GM21825 (cell line): ENCODE measurements around the gene DTNBP1.

ENCODE experiments used
- ATAC-seq: cut with Tn5 transposase; IDR thresholded peaks from one replicate; pipeline ENCODE4 v1.9.1; 2021; ENCODE audit warnings: mild to moderate bottlenecking, moderate library complexity; ENCODE audit not compliant: unreplicated experiment

The DTNBP1 gene

DNA sequence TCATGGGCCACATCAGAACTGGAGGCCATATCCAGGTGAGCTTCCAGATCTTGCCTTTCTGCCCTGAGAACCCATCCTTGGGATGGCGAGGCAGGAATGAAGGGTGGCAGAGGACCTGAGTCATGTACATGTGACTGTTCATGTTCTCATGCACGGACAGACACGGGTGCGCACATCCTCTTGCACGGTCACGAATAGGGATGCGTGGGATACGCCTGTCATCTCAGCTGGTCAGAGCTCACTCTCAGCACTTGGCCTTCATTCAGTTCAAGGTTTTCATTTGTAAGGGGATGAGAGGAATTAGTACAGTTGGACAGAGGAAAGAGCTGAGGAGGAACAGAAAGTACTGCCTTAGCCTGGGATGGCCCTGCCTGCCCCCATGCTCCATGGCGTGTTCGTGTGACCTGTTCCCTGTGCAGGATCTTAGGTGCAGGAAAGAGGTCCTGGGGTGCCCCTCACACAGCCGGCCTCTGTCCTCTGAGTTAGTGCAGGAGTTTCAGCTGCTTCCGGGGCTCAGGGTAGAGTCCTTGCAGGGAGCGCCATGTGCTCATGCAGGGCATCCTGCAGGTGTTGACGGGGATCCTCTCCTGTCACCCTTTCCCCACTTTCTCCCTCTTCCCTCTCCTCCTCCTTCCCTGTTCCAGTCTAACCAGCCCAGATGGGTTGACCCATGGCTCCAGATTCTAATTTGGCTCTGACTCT, 173.4 kb downstream of the DTNBP1 start:
- ATAC-seq = no peak

DNA sequence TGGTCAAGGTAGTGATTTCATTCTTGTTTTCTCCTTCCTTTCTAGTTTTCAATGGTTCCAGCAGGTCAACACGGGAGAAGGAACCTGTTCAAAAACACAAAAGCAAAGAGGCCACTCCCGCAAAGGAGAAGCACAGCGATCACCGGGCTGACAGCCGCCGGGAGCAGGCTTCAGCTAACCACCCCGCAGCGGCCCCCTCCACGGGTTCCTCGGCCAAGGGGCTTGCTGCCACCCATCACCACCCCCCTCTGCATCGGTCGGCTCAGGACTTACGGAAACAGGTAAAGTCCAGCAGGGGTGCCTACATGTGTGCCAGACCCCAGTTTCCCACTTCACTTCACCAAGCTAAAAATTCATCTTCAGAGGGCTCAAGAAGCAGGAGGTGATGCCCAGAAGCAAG, 175.6 kb downstream of the DTNBP1 start:
- no peak for ATAC-seq

DNA sequence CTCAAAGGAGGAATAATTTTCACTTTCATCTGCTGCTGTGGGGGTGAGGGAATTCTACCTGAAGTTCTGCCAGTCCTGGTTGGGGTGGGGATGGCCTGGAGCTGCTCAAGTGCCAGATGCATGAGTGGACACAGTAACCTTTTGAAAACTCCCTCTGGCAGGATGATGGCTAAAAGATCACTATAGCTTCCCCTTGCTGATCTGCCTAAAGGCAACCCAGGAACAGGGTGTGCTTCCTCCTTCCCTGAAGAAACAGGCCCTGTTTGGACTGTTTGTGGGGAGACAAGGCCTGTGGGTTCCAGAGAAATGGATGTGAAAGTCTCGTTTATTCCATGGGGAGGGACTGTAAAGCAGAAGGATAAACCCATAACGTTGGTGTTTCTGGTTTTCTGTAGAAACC, 176.9 kb downstream of the DTNBP1 start:
- ATAC-seq = no peak

DNA sequence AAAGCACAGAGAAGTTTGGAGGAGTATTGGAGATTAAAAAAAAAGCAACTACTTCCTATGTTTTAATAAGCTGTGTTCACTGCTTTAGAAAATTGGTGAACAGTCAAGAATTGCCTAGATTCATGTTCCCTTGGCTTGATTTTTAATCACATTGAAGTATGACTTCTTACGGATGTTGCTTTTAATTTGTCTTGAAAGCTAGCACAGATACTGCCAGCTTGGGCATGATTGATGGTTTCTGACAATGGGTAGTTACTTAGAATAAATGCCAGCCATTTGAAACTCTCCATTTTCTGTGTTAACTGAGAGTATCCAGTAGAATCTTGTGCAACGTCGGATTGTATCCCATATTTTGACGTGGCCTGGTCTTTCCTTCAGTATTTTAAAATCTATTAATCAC, 178.0 kb downstream of the DTNBP1 start:
- no peak for ATAC-seq

DNA sequence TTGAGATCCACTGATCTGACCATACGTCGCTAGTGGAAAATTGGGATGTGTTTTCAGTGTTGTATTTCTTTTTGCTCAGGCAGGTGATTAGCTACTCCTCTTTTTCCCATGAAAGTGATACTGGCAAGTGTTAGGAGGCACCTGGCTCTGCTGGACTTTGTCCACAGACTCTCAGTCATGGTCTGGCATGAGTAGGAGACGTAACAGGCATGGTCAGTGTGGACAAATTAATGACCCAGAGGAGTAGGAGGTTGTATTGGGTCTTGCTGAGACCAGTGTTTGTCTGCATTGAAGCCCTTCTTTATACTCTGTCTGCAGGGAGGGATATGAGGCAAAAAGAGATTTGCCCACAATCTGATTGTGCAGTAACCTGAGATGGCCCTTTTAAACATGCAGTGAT, 178.7 kb downstream of the DTNBP1 start:
- no peak for ATAC-seq

DNA sequence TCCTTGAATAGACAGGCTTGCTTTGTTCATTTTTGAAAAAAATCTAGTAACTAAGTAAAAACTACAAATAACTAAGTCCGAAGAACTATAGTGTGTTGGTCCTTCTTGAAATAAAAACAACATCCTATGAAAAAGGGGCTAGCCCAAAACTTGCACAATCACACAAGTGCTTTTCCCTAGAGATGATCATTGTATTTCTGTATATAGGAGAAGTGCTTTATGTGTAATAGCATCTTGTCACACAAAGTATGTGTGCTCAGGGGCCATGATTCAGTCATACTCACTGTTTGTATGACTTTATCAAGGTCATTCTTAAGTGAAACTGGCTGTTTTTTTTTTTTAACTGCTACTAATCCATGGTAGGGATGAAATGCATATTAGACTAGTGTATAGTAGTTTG, 179.8 kb downstream of the DTNBP1 start:
- no peak for ATAC-seq

DNA sequence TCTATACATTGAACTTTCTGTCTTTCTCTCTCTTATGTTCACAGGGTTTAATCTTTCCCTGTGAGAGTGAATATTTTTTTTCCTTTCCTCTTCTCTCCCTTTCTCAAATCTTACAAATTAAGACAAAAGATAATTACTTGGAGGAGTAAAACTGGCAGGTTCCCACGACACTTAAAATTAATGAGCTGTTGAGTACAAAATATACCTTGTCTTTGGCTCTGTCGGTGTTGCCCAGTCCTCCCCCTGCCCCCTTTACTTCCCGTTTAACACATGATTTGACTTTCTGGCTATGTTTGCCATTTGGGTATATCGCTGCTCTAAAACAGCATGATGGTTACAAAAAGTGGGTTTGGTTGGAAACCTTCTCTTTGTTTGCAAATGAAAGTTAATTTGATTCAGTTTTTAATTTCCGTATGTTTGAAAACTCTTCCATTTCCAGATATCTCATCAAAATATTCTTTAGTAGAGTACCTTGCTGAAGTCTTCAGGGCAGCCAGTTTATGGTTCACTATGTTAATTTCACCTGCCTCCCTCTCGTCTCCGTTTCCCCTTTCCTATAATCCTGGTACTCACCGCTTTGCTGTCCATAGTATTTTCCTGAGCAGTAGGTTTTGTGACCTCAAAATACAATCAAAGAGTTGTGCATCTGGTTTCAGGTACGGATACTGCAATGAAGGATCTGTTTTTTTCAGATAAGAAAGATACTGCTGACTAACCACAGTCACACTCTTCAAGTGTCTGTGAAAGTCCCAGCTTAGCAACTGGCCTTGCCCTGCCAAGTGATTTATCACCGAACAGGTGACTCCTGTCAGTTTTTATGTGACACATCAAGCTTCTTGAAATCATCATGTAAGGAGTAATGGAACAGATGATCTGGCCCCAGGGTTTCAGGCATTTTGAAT, 181.2 kb downstream of the DTNBP1 start:
- no peak for ATAC-seq

DNA sequence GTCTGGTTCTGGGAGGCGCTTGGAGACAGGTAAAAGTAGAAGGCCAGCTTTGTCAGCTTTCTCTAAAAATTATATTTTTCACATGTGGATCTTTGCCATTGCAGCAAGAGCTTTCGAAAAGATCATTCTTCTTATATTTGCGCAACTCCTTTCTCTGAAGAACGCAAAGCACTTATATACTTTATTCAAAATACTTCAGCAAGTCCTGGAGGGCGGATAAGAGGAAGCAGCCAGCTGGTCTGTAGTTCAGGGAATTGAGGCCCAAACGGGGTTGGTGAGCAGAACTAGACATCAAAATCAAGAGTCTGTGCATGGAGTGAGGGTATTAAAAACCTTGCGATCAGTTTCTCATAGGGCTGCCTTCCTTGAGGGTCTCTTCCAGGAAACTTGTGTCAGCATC, 182.3 kb downstream of the DTNBP1 start:
- ATAC-seq = no peak

DNA sequence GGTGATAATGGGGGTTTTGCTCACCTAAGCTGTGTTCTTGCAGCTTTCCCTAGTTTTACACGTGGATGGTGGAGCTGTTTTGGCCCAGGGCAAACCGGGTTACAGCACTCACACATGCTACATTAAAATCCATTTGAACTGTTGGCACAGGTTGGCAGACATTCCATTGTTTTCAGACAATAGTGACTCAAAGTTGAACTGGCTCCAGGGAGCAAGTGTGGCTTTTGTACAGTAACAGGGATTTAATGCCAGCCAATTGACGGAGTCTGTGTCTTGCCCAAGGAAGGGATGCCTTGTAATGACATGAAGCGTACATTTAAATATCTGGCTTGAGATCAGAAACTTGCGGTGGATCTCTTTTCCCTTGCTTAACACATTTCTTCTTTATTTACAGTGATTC, 183.1 kb downstream of the DTNBP1 start:
- no peak for ATAC-seq

DNA sequence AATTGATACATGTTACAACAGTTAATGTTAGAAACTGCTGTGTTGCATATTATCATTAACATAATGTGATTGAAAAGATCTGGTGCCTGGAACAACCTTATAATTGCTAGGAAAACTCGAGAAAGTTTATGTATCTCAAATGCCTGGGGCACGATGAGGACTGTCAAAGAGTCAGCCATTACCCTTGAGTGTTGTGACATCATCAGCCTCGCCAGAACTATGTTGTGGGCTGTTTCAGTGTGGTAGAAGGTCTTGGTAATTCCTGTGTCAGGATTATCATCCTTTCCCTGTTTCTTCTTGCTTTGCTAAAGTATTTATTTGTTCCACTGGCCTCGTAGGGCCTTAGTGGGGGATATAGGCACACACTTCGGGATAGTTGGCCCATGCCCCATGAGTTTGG, 185.1 kb downstream of the DTNBP1 start:
- ATAC-seq = no peak

DNA sequence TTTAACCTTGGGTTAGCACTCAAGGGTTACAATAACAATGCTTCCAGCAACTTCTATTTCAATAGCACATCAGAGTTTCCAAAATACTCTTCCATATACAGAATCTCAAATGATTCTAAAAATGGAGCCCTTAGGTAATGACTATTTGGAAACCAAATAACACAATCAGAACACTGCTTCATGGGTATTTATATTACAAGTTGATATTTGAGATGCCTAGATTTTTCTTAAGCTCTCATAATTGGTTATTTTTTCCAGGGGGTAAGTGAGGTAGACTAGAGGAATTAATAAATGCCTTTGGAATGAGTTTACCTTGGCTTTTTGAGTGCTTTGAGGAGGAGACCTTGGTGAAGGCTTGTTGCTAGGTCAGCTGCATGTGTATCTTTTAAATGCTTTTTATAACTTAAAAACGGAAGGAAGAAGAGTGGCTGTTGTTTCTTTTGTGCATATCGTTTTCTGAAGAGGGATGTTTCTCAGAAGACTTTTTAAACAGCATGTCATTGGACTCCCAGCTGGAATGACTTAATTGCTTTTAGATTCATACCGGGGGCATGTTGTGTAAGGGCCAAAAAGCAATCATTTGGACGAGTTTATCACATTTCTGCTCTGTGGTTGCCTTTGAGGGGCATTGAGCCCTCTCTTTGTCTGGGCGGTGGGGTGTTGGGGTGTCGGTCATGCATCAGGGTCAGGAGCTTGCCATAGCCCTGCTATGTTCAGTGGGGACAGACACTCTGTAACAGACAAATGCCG, 186.0 kb downstream of the DTNBP1 start:
- ATAC-seq = no peak

DNA sequence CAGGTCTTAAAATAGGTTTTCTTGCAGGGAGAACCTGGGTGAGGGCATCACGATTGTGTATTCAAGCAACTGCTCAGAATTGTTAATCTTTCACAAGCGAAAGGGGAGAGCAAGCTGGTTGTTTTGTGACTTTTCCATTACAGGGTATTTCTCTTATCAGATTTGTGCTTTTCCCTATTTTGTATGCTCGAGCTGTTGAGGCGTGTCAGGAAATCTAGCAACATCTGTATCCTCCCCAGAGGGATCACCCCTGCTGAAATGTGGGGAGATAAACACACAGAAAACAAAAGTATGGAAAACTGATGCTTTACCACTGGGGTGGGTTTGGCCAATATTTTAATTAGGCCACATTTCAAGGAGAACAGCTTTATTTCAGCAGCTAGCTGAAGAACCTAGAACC, 187.0 kb downstream of the DTNBP1 start:
- ATAC-seq = no peak

DNA sequence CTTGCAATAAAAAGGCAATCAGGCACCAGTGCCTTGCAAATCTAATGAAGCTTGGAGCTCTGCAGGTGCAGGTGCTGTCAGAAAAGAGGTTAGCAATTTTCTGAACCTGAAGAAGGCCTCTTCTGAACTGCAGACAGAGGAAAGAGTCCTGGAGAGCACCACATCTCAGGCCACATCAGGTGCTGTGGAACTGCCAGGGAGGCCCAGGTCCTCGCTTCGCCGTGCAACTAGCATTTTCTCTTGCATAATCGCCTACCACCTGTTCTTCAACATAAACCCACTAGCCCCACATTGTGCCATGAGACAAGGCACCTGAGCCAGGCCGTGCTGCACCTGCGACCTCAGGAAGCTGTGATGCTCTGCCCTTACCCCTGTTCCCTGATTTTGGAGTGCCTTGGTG, 187.6 kb downstream of the DTNBP1 start:
- no peak for ATAC-seq

DNA sequence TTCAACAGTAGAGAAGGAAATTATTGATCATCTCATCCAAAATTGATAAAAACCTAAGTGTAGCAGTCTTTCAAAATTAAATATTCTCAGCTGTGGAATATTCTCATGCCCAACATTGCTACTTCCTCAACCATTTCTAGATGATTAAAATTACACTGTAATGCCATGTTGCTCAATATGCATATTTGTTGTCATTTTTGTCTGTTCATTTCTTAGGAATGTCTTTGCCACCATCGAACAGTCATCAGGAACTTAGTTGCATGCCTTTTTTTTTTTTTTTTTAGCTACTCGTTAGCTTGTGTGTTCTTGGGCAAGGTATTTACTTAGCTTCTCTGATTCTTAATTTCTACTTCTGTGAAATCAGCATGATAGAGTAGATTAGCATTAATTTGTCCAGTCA, 188.6 kb downstream of the DTNBP1 start:
- no peak for ATAC-seq

DNA sequence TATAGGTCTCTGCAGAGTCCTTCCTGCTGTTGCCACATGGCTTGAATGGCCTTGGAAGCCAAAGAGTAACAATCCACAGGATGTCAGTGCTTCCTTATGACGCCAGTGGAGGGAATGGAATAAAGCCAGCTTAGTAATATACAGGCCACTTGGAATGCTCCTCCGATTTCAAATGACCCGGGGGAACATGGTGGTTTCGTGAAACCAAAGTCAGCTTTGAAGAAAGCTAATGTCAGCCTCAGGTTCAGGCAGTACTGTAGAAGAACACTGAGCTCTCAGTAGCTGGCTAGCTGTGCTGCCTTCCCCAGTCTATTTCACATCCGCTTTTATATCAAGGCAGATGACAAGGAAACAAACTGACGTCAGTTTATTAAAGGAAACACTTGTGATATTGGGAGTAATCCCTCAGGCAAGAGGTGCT, 189.1 kb downstream of the DTNBP1 start:
- ATAC-seq = no peak

DNA sequence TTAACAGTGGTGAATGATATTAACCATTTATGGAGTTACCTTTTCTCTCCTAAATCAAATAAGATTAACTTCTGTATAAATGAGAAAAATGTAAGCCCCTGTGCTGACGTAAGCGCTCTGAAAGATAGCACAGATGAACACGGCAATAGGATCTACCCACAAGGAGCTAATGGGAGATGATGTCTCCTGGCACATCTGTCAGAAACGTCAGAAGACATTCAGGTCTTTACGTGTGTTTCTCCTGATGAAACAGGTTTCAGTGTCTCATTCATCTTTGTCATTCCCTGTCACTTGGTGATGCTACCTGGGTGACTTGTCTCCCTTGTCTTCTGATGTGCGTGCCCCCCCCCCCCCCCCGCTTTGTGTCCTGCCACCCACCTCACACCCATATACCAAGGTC, 189.7 kb downstream of the DTNBP1 start:
- ATAC-seq = no peak
